Measurements from ENCODE around the gene NDUFV3. TPM values are rescaled to one million over a fixed set of nuclear protein-coding genes. Genes with fewer than 3 reads are reported as not detected.
"Not testable (repeated sequence)": the region's sequence is repeated elsewhere in the genome, so short reads cannot be mapped to it uniquely, and the experiment has no call there.

NDUFV3 gene
- total RNA-seq, 1 donor from 2014 or later = 38.6 TPM

DNA sequence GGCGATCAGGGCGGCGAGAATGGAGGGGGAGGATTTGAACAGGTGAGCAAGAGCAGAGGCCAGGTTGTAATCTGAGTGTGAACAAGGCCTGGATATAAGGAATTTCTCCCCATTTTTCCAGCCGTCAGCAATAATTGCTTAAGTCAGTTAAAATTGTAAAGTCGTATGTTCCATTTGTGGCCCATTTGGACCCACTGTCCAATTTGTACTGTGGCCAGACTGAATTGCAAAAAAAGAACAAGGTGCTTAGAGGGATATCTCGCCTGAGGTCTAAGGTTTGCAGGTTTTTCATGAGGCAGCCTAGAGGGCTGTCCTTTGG lies 31.3 kb downstream of the NDUFV3 start:
- H3K9me3 Mint-ChIP-seq = no peaks in the 10 kb centered on the region
- no peak for TF ChIP-seq CTCF (conservative IDR thresholded peaks at IDR 0.05)
- H3K27ac Mint-ChIP-seq = peak overlapping the region; percentile 86
- peak overlapping the region; percentile 32 for H3K4me3 Mint-ChIP-seq
- no peak for DNase-seq (ENCODE audit: extremely low spot score, unreplicated experiment)
- no peaks in the 10 kb centered on the region for H3K27me3 Mint-ChIP-seq
- peaks cover 13% of the 10 kb centered on the region for H3K4me1 Mint-ChIP-seq (ENCODE audit: unreplicated experiment)
- H3K36me3 Mint-ChIP-seq = no peaks in the 10 kb centered on the region

DNA sequence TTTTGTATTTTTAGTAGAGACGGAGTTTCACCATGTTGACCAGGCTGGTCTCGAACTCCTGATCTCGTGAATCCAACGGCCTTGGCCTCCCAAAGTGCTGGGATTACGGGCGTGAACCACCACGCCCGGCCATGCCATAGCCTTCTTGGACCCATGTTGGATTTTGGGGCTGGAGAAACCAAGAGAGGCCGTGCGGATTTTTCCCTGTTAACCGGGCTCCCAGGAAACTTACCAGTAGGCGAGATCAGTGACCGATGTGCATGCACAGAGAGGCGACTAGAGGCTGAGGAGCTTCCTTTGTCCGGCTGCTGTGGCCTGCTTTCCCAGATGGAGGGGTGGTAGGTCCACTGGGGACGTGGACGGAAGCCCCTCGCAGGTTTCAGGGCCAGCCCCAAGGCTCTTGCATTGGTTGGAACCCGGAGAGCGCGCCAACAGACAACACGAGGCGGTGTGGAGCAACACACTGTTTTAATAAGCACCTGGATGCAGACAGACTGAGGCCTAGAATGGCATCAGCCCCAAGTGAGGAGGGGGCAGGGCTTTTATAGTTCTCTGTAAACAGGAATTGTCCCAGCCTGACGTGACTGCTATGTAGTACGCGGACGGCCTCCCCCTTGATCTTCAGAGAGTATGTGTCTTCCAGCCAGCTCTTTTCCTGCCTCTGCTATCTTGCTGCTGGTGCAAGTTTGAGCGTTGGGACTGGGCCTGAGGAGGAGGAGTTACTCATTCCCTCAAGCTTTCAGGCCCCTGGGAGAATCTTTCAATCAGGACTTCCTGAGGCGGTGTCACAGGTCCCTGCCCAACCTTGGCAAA lies 32.2 kb downstream of the NDUFV3 start, which contains the start of gene ERVH48-1:
TSS of gene ERVH48-1 (minus strand) at position 517 of the 813 bp plus-strand sequence. CDS start 6,624 bp downstream, outside the sequence.
- Mint-ChIP-seq H3K27ac (peak within 1 kb of the TSS; percentile 86), H3K27me3 (no peaks in the 10 kb centered on the region), H3K36me3 (no peaks in the 10 kb centered on the region), H3K4me3 (peak within 1 kb of the TSS; percentile 32), H3K4me1 (ENCODE audit: unreplicated experiment) (peaks cover 13% of the 10 kb centered on the region), H3K9me3 (no peaks in the 10 kb centered on the region)
- no peak for TF ChIP-seq CTCF (conservative IDR thresholded peaks at IDR 0.05)
- DNase-seq (ENCODE audit: extremely low spot score, unreplicated experiment) = no peak

DNA sequence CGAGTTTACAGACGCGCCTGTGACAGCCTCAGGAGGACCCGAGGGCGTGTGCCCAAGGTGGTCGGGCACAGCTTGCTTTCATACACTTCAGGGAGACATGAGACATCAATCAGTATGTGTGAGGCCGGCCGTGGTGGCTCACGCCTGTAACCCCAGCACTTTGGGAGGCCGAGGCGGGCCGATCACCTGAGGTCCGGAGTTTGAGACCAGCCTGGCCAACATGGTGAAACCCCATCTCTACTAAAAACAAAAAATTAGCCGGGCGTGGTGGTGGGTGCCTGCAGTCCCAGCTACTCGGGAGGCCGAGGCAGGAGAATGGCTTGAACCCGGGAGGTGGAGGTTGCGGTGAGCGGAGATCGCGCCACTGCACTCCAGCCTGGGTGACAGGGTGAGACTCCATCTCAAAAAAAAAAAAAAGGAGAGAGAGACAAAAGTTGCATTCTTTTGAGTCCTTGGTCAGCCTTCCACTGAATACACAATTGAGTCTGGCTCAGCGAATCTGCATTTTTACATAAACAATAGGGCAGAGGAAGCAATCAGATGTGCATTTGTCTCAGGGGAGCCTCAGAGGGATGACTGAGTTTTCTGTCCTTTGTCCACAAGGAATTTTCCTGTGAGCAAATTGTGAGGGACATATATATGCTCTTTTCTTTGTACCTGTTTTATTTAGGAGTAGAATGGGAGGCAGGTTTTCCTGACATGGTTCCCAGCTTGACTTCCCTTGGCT lies 34.5 kb downstream of the NDUFV3 start:
- H3K4me1 Mint-ChIP-seq (ENCODE audit: unreplicated experiment) = peaks cover 13% of the 10 kb centered on the region
- H3K27ac Mint-ChIP-seq; DNase-seq (ENCODE audit: extremely low spot score, unreplicated experiment); H3K4me3 Mint-ChIP-seq; H3K9me3 Mint-ChIP-seq; H3K27me3 Mint-ChIP-seq; H3K36me3 Mint-ChIP-seq: not testable (repeated sequence)

DNA sequence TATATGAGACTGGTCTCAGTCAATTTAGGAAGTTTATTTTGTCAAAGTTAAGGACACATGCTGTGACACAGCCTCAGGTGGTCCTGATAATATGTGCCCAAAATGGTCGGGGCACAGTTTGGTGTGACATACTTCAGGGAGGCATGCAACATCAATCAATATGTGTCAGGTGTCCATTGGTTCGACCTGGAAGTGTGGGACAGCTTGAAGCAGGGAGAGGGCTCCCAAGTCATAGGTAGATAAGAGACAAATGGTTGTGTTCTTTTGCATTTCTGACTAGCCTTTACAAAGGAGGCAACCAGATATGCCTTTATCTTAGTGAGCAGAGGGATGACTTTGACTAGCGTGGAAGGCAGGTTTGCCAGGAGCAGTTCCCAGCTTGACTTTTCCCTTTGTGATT lies 36.9 kb downstream of the NDUFV3 start:
- Mint-ChIP-seq H3K27ac (no peak overlapping the region), H3K27me3 (no peaks in the 10 kb centered on the region), H3K9me3 (no peaks in the 10 kb centered on the region), H3K4me1 (ENCODE audit: unreplicated experiment) (peaks cover 7% of the 10 kb centered on the region), H3K4me3 (no peak overlapping the region), H3K36me3 (peaks cover 4% of the 10 kb centered on the region)
- TF ChIP-seq CTCF (conservative IDR thresholded peaks at IDR 0.05) = no peak
- no peak for DNase-seq (ENCODE audit: extremely low spot score, unreplicated experiment)

DNA sequence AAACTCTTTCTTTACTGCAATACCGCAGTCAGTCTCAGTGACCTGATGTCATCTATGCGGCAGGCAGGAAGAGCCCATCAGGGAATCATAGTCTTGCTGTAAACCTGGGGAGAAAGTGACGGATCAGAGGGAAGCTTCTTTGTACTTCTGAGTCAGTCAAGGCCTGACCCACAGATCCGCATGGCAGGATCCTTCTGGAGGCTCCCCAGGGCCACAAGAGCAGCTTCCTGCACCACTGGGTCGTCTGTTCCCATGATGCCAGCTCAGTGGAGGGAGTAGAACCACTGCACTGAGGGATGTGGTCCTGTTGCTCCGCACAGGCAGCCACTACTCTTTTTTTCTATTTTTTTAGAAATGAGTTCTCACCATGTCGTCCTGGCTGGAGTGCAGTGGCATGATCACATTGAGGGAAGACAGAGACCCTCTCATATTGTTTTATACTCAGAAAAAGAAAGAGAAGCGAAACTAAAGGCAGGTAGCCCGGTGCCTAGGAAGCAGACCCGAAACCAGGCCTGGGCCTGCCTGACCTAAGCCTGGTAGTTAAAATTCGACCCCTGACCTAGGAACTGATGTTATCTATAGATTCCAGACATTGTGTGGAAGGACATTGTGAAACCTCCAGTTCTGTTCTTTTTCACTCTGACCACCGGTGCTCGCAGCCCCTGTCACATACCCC lies 38.6 kb downstream of the NDUFV3 start:
- DNase-seq (ENCODE audit: extremely low spot score, unreplicated experiment) = no peak
- H3K9me3 Mint-ChIP-seq = no peaks in the 10 kb centered on the region
- peaks cover 16% of the 10 kb centered on the region for H3K4me1 Mint-ChIP-seq (ENCODE audit: unreplicated experiment)
- no peak for TF ChIP-seq CTCF (conservative IDR thresholded peaks at IDR 0.05)
- peak overlapping the region; percentile 22 for H3K4me3 Mint-ChIP-seq
- peak overlapping the region; percentile 11 for H3K27ac Mint-ChIP-seq
- peaks cover 4% of the 10 kb centered on the region for H3K36me3 Mint-ChIP-seq
- no peaks in the 10 kb centered on the region for H3K27me3 Mint-ChIP-seq

- H3K4me3 Mint-ChIP-seq = peak overlapping the region; percentile 42
- peaks cover 25% of the 10 kb centered on the region for H3K4me1 Mint-ChIP-seq (ENCODE audit: unreplicated experiment)
- not testable (repeated sequence) for H3K9me3 Mint-ChIP-seq; DNase-seq (ENCODE audit: extremely low spot score, unreplicated experiment); H3K27me3 Mint-ChIP-seq; H3K36me3 Mint-ChIP-seq
- H3K27ac Mint-ChIP-seq = peak overlapping the region; percentile 40
These were observed 39.4 kb downstream of the NDUFV3 start for GRCh38 chr21:42932378-42933136.

- Mint-ChIP-seq H3K4me3 (peak overlapping the region; percentile 42), H3K4me1 (ENCODE audit: unreplicated experiment) (peaks cover 28% of the 10 kb centered on the region), H3K27ac (peak overlapping the region; percentile 40)
- H3K9me3 Mint-ChIP-seq; DNase-seq (ENCODE audit: extremely low spot score, unreplicated experiment); H3K27me3 Mint-ChIP-seq; H3K36me3 Mint-ChIP-seq: not testable (repeated sequence)
These were observed 40.2 kb downstream of the NDUFV3 start for GRCh38 chr21:42933137-42933970.

- not testable (repeated sequence) for H3K36me3 Mint-ChIP-seq; H3K27me3 Mint-ChIP-seq; H3K27ac Mint-ChIP-seq; H3K9me3 Mint-ChIP-seq; DNase-seq (ENCODE audit: extremely low spot score, unreplicated experiment)
- Mint-ChIP-seq H3K4me3 (peak overlapping the region; percentile 49), H3K4me1 (ENCODE audit: unreplicated experiment) (peaks cover 28% of the 10 kb centered on the region)
These were observed 40.9 kb downstream of the NDUFV3 start for GRCh38 chr21:42933973-42934372.

Measured in type B pancreatic cell (in vitro differentiated cells).